Measurements from ENCODE around the gene FBXL3. TPM values are rescaled to one million over a fixed set of nuclear protein-coding genes. Genes with fewer than 3 reads are reported as not detected.

The FBXL3 gene
- total and polyA plus RNA-seq, 2 of the 8 experiments (the other 6 are each of a cell fraction or from before 2014, with no cell fraction given) = 4.9 to 14.9 TPM

DNA sequence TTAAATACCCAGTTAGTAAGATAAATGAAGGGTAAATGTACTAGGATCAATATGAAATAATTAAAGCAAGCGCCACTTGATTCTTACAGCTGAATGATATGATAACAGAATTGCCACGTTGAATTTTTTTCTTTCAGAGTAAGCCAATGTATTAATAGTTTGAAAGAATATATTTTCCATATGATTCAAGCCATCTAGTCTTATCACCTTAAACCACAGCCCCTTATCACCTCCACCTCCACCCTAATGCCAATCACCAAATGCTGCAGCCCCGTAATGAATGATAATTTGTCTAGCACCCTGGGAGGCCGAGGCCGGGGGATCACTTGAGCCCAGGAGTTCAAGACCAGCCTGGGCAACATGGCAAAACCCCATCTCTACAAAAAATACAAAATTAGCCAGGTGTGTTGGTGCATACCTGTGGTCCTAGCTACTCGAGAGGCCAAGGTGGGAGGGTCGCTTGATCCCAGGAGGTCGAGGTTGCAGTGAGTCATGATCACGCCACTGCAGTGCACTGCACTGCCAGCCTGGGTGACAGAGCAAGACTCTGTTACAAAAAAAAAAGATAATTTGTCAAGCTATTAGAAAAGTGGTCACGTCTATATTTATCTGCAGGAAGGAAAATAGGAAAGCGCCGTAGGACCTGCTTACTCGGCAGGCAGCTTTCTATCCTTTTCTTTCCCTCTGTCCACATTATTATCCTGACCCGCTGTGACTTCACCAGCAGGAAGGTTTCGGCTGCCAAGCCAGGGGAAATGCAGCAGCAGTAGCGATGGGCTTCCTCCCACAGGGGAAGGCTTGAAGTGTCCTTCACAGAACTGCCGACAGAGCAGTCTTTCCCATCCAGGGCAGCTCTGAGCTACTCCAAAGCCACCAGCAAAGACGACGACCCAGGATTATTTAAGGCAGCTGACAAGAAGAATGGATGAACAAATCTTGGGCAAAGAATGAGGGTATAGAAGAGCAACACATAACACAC is 54.8 kb downstream of the FBXL3 start (continued):
- TF ChIP-seq, protein P1, sequence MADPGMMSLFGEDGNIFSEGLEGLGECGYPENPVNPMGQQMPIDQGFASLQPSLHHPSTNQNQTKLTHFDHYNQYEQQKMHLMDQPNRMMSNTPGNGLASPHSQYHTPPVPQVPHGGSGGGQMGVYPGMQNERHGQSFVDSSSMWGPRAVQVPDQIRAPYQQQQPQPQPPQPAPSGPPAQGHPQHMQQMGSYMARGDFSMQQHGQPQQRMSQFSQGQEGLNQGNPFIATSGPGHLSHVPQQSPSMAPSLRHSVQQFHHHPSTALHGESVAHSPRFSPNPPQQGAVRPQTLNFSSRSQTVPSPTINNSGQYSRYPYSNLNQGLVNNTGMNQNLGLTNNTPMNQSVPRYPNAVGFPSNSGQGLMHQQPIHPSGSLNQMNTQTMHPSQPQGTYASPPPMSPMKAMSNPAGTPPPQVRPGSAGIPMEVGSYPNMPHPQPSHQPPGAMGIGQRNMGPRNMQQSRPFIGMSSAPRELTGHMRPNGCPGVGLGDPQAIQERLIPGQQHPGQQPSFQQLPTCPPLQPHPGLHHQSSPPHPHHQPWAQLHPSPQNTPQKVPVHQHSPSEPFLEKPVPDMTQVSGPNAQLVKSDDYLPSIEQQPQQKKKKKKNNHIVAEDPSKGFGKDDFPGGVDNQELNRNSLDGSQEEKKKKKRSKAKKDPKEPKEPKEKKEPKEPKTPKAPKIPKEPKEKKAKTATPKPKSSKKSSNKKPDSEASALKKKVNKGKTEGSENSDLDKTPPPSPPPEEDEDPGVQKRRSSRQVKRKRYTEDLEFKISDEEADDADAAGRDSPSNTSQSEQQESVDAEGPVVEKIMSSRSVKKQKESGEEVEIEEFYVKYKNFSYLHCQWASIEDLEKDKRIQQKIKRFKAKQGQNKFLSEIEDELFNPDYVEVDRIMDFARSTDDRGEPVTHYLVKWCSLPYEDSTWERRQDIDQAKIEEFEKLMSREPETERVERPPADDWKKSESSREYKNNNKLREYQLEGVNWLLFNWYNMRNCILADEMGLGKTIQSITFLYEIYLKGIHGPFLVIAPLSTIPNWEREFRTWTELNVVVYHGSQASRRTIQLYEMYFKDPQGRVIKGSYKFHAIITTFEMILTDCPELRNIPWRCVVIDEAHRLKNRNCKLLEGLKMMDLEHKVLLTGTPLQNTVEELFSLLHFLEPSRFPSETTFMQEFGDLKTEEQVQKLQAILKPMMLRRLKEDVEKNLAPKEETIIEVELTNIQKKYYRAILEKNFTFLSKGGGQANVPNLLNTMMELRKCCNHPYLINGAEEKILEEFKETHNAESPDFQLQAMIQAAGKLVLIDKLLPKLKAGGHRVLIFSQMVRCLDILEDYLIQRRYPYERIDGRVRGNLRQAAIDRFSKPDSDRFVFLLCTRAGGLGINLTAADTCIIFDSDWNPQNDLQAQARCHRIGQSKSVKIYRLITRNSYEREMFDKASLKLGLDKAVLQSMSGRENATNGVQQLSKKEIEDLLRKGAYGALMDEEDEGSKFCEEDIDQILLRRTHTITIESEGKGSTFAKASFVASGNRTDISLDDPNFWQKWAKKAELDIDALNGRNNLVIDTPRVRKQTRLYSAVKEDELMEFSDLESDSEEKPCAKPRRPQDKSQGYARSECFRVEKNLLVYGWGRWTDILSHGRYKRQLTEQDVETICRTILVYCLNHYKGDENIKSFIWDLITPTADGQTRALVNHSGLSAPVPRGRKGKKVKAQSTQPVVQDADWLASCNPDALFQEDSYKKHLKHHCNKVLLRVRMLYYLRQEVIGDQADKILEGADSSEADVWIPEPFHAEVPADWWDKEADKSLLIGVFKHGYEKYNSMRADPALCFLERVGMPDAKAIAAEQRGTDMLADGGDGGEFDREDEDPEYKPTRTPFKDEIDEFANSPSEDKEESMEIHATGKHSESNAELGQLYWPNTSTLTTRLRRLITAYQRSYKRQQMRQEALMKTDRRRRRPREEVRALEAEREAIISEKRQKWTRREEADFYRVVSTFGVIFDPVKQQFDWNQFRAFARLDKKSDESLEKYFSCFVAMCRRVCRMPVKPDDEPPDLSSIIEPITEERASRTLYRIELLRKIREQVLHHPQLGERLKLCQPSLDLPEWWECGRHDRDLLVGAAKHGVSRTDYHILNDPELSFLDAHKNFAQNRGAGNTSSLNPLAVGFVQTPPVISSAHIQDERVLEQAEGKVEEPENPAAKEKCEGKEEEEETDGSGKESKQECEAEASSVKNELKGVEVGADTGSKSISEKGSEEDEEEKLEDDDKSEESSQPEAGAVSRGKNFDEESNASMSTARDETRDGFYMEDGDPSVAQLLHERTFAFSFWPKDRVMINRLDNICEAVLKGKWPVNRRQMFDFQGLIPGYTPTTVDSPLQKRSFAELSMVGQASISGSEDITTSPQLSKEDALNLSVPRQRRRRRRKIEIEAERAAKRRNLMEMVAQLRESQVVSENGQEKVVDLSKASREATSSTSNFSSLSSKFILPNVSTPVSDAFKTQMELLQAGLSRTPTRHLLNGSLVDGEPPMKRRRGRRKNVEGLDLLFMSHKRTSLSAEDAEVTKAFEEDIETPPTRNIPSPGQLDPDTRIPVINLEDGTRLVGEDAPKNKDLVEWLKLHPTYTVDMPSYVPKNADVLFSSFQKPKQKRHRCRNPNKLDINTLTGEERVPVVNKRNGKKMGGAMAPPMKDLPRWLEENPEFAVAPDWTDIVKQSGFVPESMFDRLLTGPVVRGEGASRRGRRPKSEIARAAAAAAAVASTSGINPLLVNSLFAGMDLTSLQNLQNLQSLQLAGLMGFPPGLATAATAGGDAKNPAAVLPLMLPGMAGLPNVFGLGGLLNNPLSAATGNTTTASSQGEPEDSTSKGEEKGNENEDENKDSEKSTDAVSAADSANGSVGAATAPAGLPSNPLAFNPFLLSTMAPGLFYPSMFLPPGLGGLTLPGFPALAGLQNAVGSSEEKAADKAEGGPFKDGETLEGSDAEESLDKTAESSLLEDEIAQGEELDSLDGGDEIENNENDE (IDR thresholded peaks at IDR 0.05; ENCODE audit: insufficient replicate concordance, low read length) = no peak
- TF ChIP-seq, protein P2, sequence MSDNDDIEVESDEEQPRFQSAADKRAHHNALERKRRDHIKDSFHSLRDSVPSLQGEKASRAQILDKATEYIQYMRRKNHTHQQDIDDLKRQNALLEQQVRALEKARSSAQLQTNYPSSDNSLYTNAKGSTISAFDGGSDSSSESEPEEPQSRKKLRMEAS (IDR thresholded peaks at IDR 0.05) = no peak
- TF ChIP-seq RFX5 (IDR thresholded peaks at IDR 0.05; ENCODE audit: borderline replicate concordance, low read depth, low read length) (no peak), HDAC6 (IDR thresholded peaks at IDR 0.05; ENCODE audit: low read depth, low read length) (no peak), MAFK (IDR thresholded peaks at IDR 0.05; ENCODE audit: low read depth, low read length) (no peak), RNF2 (IDR thresholded peaks at IDR 0.05; ENCODE audit: borderline replicate concordance, low read depth, low read length, missing control alignments, poor library complexity, severe bottlenecking) (no peak), TEAD4 (IDR thresholded peaks at IDR 0.05; ENCODE audit: low read depth, low read length) (no peak)
- TF ChIP-seq, protein P3, sequence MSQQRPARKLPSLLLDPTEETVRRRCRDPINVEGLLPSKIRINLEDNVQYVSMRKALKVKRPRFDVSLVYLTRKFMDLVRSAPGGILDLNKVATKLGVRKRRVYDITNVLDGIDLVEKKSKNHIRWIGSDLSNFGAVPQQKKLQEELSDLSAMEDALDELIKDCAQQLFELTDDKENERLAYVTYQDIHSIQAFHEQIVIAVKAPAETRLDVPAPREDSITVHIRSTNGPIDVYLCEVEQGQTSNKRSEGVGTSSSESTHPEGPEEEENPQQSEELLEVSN (IDR thresholded peaks at IDR 0.05) = no peak
